ENCODE measurements around the gene SHC2.
"Not testable (repeated sequence)": the region's sequence is repeated elsewhere in the genome, so short reads cannot be mapped to it uniquely, and the experiment has no call there.

DNA sequence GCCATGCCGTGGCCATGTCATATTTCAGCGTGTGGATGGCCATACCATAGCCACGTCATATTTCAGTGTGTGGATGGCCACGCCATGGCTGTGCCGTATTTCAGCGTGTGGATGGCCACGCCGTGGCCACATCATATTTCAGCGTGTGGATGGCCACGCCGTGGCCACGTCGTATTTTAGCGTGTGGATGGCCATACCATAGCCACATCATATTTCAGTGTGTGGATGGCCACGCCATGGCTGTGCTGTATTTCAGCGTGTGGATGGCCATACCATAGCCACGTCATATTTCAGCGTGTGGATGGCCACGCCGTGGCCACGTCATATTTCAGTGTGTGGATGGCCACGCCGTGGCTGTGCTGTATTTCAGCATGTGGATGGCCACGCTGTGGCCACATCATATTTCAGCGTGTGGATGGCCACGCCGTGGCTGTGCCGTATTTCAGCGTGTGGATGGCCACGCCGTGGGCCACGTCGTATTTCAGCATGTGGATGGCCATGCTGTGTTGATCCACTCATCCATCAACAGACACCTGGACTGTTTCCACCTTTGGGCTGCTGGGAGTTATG is 9.8 kb downstream of the SHC2 start:
- TF ChIP-seq, protein P1, sequence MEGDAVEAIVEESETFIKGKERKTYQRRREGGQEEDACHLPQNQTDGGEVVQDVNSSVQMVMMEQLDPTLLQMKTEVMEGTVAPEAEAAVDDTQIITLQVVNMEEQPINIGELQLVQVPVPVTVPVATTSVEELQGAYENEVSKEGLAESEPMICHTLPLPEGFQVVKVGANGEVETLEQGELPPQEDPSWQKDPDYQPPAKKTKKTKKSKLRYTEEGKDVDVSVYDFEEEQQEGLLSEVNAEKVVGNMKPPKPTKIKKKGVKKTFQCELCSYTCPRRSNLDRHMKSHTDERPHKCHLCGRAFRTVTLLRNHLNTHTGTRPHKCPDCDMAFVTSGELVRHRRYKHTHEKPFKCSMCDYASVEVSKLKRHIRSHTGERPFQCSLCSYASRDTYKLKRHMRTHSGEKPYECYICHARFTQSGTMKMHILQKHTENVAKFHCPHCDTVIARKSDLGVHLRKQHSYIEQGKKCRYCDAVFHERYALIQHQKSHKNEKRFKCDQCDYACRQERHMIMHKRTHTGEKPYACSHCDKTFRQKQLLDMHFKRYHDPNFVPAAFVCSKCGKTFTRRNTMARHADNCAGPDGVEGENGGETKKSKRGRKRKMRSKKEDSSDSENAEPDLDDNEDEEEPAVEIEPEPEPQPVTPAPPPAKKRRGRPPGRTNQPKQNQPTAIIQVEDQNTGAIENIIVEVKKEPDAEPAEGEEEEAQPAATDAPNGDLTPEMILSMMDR (IDR thresholded peaks at IDR 0.05; ENCODE audit: insufficient read depth, low read depth, low read length) = not testable (repeated sequence)
- TF ChIP-seq EZH2 (IDR thresholded peaks at IDR 0.05; ENCODE audit: insufficient read depth, low read length) = not testable (repeated sequence)
